Measurements from ENCODE around the gene ESR1.

The ESR1 gene

GRCh38 chr6:152002306-152002705, 194.8 kb downstream of the ESR1 start:
- Histone ChIP-seq H3K4me3 (no peak overlapping the region), H3K27ac (no peak overlapping the region)
- no peak for DNase-seq (ENCODE audit: low spot score)
- TF ChIP-seq CTCF (IDR thresholded peaks at IDR 0.05) = no peak

- DNase-seq (ENCODE audit: low spot score) = no peak
- no peak overlapping the region for H3K27ac ChIP-seq
Measured at GRCh38 chr6:152004036-152004566, 196.6 kb downstream of the ESR1 start.

GRCh38 chr6:152004896-152005295, 197.4 kb downstream of the ESR1 start:
- no peak for TF ChIP-seq CTCF (IDR thresholded peaks at IDR 0.05)
- Histone ChIP-seq H3K27ac (no peak overlapping the region), H3K4me3 (no peak overlapping the region)
- DNase-seq (ENCODE audit: low spot score) = no peak

More at GRCh38 chr6:152004036-152004566, 196.6 kb downstream of the ESR1 start:
- H3K4me3 ChIP-seq = no peak overlapping the region
- TF ChIP-seq CTCF (IDR thresholded peaks at IDR 0.05) = no peak

GRCh38 chr6:152008779-152009178, 201.3 kb downstream of the ESR1 start:
- Histone ChIP-seq H3K27ac (no peak overlapping the region), H3K4me3 (no peak overlapping the region)
- DNase-seq (ENCODE audit: low spot score) = no peak
- no peak for TF ChIP-seq CTCF (IDR thresholded peaks at IDR 0.05)

- Histone ChIP-seq H3K27ac (no peak overlapping the region), H3K4me3 (no peak overlapping the region)
- no peak for DNase-seq (ENCODE audit: low spot score)
- no peak for TF ChIP-seq CTCF (IDR thresholded peaks at IDR 0.05)
Measured at GRCh38 chr6:152012227-152012626, 204.7 kb downstream of the ESR1 start.

GRCh38 chr6:152018876-152019275, 211.4 kb downstream of the ESR1 start:
- no peak for DNase-seq (ENCODE audit: low spot score)
- no peak overlapping the region for H3K27ac ChIP-seq
- TF ChIP-seq CTCF (IDR thresholded peaks at IDR 0.05) = no peak
- no peak overlapping the region for H3K4me3 ChIP-seq

GRCh38 chr6:152022303-152022702, 214.8 kb downstream of the ESR1 start:
- H3K4me3 ChIP-seq = no peak overlapping the region
- TF ChIP-seq CTCF (IDR thresholded peaks at IDR 0.05) = no peak
- DNase-seq (ENCODE audit: low spot score) = no peak
- no peak overlapping the region for H3K27ac ChIP-seq
